ENCODE results near the gene FCER2. TPM values are rescaled to one million over a fixed set of nuclear protein-coding genes. Genes with fewer than 3 reads are reported as not detected.

The FCER2 gene
- total RNA-seq, 3 donors from 2014 or later (not counting 1 experiment from before 2014, with no cell fraction given) = 0.52 to 1.2 (median 1.0) TPM

DNA sequence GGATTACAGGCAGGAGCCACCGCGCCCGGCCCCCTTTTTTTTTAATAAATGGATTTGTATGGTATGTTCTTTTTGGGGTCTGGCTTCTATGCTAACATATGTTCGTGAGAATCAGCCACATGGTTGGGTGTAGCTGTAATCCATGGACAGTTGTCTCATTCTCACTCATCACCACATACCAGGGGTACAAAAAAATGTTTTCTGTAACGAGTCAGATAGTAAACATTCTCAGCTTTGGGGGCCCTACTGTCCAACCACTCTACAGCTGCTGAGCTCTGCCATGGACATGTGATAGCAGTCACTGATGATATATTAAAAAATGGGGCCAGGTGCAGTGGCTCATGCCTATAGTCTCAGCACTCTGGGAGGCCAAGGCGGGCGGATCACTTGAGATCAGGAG is 38.2 kb downstream of the FCER2 start:
- Mint-ChIP-seq H3K27ac (no peak overlapping the region), H3K4me3 (no peak overlapping the region), H3K4me1 (no peaks in the 10 kb centered on the region), H3K36me3 (no peaks in the 10 kb centered on the region), H3K9me3 (no peaks in the 10 kb centered on the region), H3K27me3 (ENCODE audit: low read depth in 2 of 2) (no peaks in the 10 kb centered on the region)
- no peak overlapping the region for H3K4me3 ChIP-seq (ENCODE audit: low read length)
- H3K4me1 ChIP-seq (ENCODE audit: control insufficient read depth, insufficient read depth, low read length) = peaks cover 5% of the 10 kb centered on the region
- 85% methylated on average over 6 of the region's 7 CpGs for WGBS (ENCODE audit: insufficient coverage)
- no peaks in the 10 kb centered on the region for H3K27me3 ChIP-seq (ENCODE audit: control insufficient read depth, insufficient read depth, low read length)
- TF ChIP-seq, protein P1, sequence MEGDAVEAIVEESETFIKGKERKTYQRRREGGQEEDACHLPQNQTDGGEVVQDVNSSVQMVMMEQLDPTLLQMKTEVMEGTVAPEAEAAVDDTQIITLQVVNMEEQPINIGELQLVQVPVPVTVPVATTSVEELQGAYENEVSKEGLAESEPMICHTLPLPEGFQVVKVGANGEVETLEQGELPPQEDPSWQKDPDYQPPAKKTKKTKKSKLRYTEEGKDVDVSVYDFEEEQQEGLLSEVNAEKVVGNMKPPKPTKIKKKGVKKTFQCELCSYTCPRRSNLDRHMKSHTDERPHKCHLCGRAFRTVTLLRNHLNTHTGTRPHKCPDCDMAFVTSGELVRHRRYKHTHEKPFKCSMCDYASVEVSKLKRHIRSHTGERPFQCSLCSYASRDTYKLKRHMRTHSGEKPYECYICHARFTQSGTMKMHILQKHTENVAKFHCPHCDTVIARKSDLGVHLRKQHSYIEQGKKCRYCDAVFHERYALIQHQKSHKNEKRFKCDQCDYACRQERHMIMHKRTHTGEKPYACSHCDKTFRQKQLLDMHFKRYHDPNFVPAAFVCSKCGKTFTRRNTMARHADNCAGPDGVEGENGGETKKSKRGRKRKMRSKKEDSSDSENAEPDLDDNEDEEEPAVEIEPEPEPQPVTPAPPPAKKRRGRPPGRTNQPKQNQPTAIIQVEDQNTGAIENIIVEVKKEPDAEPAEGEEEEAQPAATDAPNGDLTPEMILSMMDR (IDR thresholded peaks at IDR 0.05) = no peak
- no peaks in the 10 kb centered on the region for H3K9me3 ChIP-seq (ENCODE audit: control insufficient read depth, insufficient read depth, low read length)
- ATAC-seq = no peak
- no peak for DNase-seq
- no peak overlapping the region for H3K27ac ChIP-seq (ENCODE audit: low read length)
- no peaks in the 10 kb centered on the region for H3K36me3 ChIP-seq (ENCODE audit: control insufficient read depth, insufficient read depth, low read length)
- intact Hi-C loops (cut with micrococcal nuclease) = no loop called here

DNA sequence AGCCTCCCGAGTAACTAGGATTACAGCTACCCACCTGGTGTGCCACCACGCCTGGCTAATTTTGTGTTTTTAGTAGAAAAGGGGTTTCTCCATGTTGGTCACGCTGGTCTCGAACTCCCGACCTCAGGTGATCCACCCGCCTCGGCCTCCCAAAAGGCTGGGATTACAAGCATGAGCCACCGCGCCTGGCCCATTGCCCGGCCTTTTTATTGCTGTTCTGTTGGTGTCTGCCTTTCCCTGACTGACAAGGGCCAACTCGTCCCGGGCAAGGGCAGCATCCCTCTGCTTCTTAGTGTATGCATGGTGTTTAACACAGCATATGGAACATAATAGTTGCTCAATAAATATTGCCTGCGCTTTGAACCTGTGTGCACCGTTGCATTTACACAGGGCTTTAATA is 39.3 kb downstream of the FCER2 start:
- H3K36me3 ChIP-seq (ENCODE audit: control insufficient read depth, insufficient read depth, low read length) = no peaks in the 10 kb centered on the region
- no peaks in the 10 kb centered on the region for H3K4me1 Mint-ChIP-seq
- H3K27me3 Mint-ChIP-seq (ENCODE audit: low read depth in 2 of 2) = no peaks in the 10 kb centered on the region
- no peak overlapping the region for H3K4me3 Mint-ChIP-seq
- ATAC-seq (no peak), DNase-seq (no peak)
- no peaks in the 10 kb centered on the region for H3K9me3 ChIP-seq (ENCODE audit: control insufficient read depth, insufficient read depth, low read length)
- H3K9me3 Mint-ChIP-seq = no peaks in the 10 kb centered on the region
- H3K27me3 ChIP-seq (ENCODE audit: control insufficient read depth, insufficient read depth, low read length) = no peaks in the 10 kb centered on the region
- peaks cover 11% of the 10 kb centered on the region for H3K4me1 ChIP-seq (ENCODE audit: control insufficient read depth, insufficient read depth, low read length)
- TF ChIP-seq, protein P1 (IDR thresholded peaks at IDR 0.05) = no peak
- no peak overlapping the region for H3K27ac Mint-ChIP-seq
- 90% methylated on average over 14 of the region's 14 CpGs for WGBS (ENCODE audit: insufficient coverage)
- no peaks in the 10 kb centered on the region for H3K36me3 Mint-ChIP-seq
- intact Hi-C loops (cut with micrococcal nuclease) = no loop called here
- H3K4me3 ChIP-seq (ENCODE audit: low read length) = no peak overlapping the region
- H3K27ac ChIP-seq (ENCODE audit: low read length) = no peak overlapping the region

DNA sequence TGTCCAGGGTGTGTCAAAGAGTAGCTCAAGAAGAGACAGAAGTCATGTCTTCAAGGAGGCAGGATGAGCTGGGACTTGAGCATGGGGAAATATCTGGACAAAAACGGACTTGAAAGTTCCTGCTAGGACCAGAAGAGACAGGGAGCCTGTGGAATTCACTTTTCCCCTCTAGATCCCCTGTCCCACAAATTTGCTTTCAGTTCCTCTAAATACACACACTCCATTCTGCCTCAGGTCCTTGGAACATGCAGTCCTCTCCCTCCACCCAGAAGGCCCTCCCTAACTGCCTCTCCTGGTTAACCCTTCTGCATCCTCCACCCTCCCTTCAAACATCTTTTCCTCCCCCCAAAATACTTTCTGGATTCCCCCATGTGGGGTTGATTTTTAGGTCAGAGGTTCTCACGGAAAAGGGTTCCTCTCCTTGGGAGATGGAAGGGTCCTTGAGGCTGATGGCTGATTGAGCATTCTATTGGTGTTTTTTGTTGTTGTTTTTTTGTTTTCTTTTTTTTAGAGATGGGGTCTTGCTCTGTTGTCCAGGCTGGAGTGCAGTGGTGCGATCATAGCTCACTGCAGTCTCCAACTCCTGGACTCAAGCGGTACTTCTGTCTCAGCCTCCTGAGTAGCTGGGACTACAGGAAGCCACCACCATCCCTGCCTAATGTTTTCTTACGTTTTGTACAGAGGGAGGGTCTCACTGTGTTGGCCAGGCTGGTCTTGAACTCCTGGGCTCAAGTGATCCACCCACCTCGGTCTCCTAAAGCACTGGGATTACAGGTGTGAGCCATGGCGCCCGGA is 40.0 kb downstream of the FCER2 start:
- H3K27me3 ChIP-seq (ENCODE audit: control insufficient read depth, insufficient read depth, low read length) = no peaks in the 10 kb centered on the region
- no peak for DNase-seq
- TF ChIP-seq, protein P1 (IDR thresholded peaks at IDR 0.05) = no peak
- WGBS (ENCODE audit: insufficient coverage) = 83% methylated on average over 8 of the region's 8 CpGs
- ATAC-seq = no peak
- Mint-ChIP-seq H3K4me3 (no peak overlapping the region), H3K27me3 (ENCODE audit: low read depth in 2 of 2) (no peaks in the 10 kb centered on the region), H3K36me3 (no peaks in the 10 kb centered on the region), H3K4me1 (no peaks in the 10 kb centered on the region), H3K9me3 (no peaks in the 10 kb centered on the region), H3K27ac (no peak overlapping the region)
- no peak overlapping the region for H3K27ac ChIP-seq (ENCODE audit: low read length)
- intact Hi-C loops (cut with micrococcal nuclease) = no loop called here
- no peak overlapping the region for H3K4me3 ChIP-seq (ENCODE audit: low read length)
- no peaks in the 10 kb centered on the region for H3K36me3 ChIP-seq (ENCODE audit: control insufficient read depth, insufficient read depth, low read length)
- H3K9me3 ChIP-seq (ENCODE audit: control insufficient read depth, insufficient read depth, low read length) = no peaks in the 10 kb centered on the region
- peaks cover 15% of the 10 kb centered on the region for H3K4me1 ChIP-seq (ENCODE audit: control insufficient read depth, insufficient read depth, low read length)
